RPMI7951 (cell line): ENCODE results near the gene PRKAG2. TPM values are rescaled to one million over a fixed set of nuclear protein-coding genes. Genes with fewer than 3 reads are reported as not detected.

Experiments used
- DNase-seq: peaks from one replicate; pipeline ENCODE4 v3.0.0-alpha.2; 2012; ENCODE audit warnings: low read depth
- total RNA-seq: library from RNA; depleted of rRNA; stranded (reverse); fragments of >200 nt; shearing (Covaris generic); gene quantifications from 2 replicates; pipeline ENCODE4 v1.2.3, GENCODE V29; 2014

Gene PRKAG2
- total RNA-seq, 1 experiment from 2014 or later, result 3.6 TPM

GRCh38 chr7:151623766-151624165 lies 253.1 kb downstream of the PRKAG2 start:
- no peak for DNase-seq

- no peak for DNase-seq
Measured at GRCh38 chr7:151621961-151622360, 255.0 kb downstream of the PRKAG2 start.

GRCh38 chr7:151616443-151617213 lies 260.3 kb downstream of the PRKAG2 start:
- no peak for DNase-seq

- no peak for DNase-seq
Measured at GRCh38 chr7:151615784-151616183, 261.1 kb downstream of the PRKAG2 start.

- DNase-seq, result no peak
Measured at GRCh38 chr7:151615058-151615457, 261.9 kb downstream of the PRKAG2 start.

- DNase-seq, result no peak
Measured at GRCh38 chr7:151614019-151614418, 262.9 kb downstream of the PRKAG2 start.

GRCh38 chr7:151611878-151612277 lies 265.0 kb downstream of the PRKAG2 start:
- no peak for DNase-seq

- DNase-seq, result no peak
Measured at GRCh38 chr7:151611041-151611440, 265.9 kb downstream of the PRKAG2 start.

GRCh38 chr7:151608031-151608551 lies 268.8 kb downstream of the PRKAG2 start:
- DNase-seq, result no peak

GRCh38 chr7:151607464-151607867 lies 269.4 kb downstream of the PRKAG2 start:
- DNase-seq, result peak; percentile 63

- no peak for DNase-seq
Measured at GRCh38 chr7:151603951-151604350, 273.0 kb downstream of the PRKAG2 start.

GRCh38 chr7:151601521-151602305 lies 275.2 kb downstream of the PRKAG2 start:
- DNase-seq, result peak; percentile 60

- DNase-seq, result peak; percentile 11
Measured at GRCh38 chr7:151600331-151600730, 276.6 kb downstream of the PRKAG2 start.

GRCh38 chr7:151599401-151600227 lies 277.3 kb downstream of the PRKAG2 start:
- DNase-seq, result peak; percentile 94

- DNase-seq, result peak; percentile 81
Measured at GRCh38 chr7:151597541-151598444, 279.1 kb downstream of the PRKAG2 start.

- no peak for DNase-seq
Measured at GRCh38 chr7:151595702-151596350, 281.1 kb downstream of the PRKAG2 start.

GRCh38 chr7:151592868-151593486 lies 283.9 kb downstream of the PRKAG2 start:
- DNase-seq, result peak; percentile 92

GRCh38 chr7:151592330-151592729 lies 284.6 kb downstream of the PRKAG2 start:
- no peak for DNase-seq

GRCh38 chr7:151591866-151592265 lies 285.0 kb downstream of the PRKAG2 start:
- DNase-seq, result no peak
